K562 (cell line): ENCODE measurements around the gene SHANK1. TPM values are rescaled to one million over a fixed set of nuclear protein-coding genes. Genes with fewer than 3 reads are reported as not detected.
"Not testable (repeated sequence)": the region's sequence is repeated elsewhere in the genome, so short reads cannot be mapped to it uniquely, and the experiment has no call there.

Experiments
- ATAC-seq: fragments of 200-7000 bp; cut with Tn5 transposase; 3 replicates; pipeline ENCODE4 v1.9.1; 2020; ENCODE audit warnings: moderate library complexity
- BruUV-seq: library from RNA; stranded (reverse); fragments of 400-500 nt; replicated peaks from 2 replicates; lab custom pipeline; 2021; lab: Mats Ljungman, UMichigan
- CTCF ChIA-PET: fragments of 300-600 bp; formaldehyde crosslinking; extraction: SDS; loops from one replicate; lab custom pipeline; 2021; ENCODE audit warnings: low intra/inter-chr PET ratio; lab: Yijun Ruan, JAX
- POLR2A ChIA-PET: fragments of 300-600, 350-650 bp; sonication (Branson Sonifier 250); formaldehyde crosslinking; extraction: SDS; loops from one replicate; lab custom pipeline; 2021; ENCODE audit warnings: antibody characterized with exemption, inconsistent platforms; lab: Yijun Ruan, JAX
- DNase-seq, 4 experiments: peaks; one replicate each; pipeline versions ENCODE4 v3.0.0 to v3.0.0-alpha.2; 2011 to 2018; ENCODE audit warnings: low spot score in 3 of 4, mixed read lengths in 3 of 4; ENCODE audit errors: extremely low read depth in 1 of 4
- FAIRE-seq: peaks from 2 replicates; lab custom pipeline; 2011; peaks lifted over from hg19 to GRCh38; lab: Jason Lieb, UNC
- H2AFZ ChIP-seq: 2 replicates; pipeline ENCODE4 v1.6.0; 2011; ENCODE audit warnings: low read depth, low read length, control low read depth, inconsistent platforms
- H3K27ac ChIP-seq: fragments of 200-600 bp; 3 replicates; pipeline ENCODE4 v1.8.0; 2011; ENCODE audit warnings: low read depth, mild to moderate bottlenecking, control low read depth, inconsistent platforms, low read length, moderate library complexity, mixed read lengths; ENCODE audit errors: extremely low read depth
- H3K27me3 ChIP-seq, 2 experiments: fragments of 300-600 bp in 1 of 2; 2 replicates in 1 of 2; 3 replicates in 1 of 2; pipeline versions ENCODE4 v1.6.0 to v1.8.0; 2011; ENCODE audit warnings: inconsistent platforms in 2 of 2, low read length in 2 of 2, mild to moderate bottlenecking in 1 of 2, mixed read lengths in 1 of 2, moderate library complexity in 1 of 2; ENCODE audit not compliant: control insufficient read depth in 2 of 2, insufficient read depth in 2 of 2
- H3K36me3 ChIP-seq: fragments of 300-600 bp; 3 replicates; pipeline ENCODE4 v1.8.0; 2011; ENCODE audit warnings: mild to moderate bottlenecking, low read length, inconsistent platforms; ENCODE audit not compliant: control insufficient read depth, insufficient read depth
- H3K4me1 ChIP-seq, 2 experiments: fragments of 200-600 bp in 1 of 2; replicated peaks in 1 of 2; 2 replicates in 1 of 2; 3 replicates in 1 of 2; pipeline versions ENCODE4 v1.5.1 to v1.8.0; 2011; ENCODE audit warnings: inconsistent platforms in 2 of 2, low read length in 2 of 2, mild to moderate bottlenecking in 1 of 2, mixed read lengths in 1 of 2, moderate library complexity in 1 of 2; ENCODE audit not compliant: control insufficient read depth in 2 of 2, insufficient read depth in 2 of 2
- H3K4me2 ChIP-seq: 2 replicates; pipeline ENCODE4 v1.6.1; 2011; ENCODE audit warnings: low read length, control low read depth, inconsistent platforms, mixed read lengths; ENCODE audit not compliant: insufficient read depth
- H3K4me3 ChIP-seq: fragments of 200-600 bp; sonication (generic), shearing (Covaris generic); 2 replicates; pipeline ENCODE4 v1.5.1; 2016; ENCODE audit warnings: control low read depth, inconsistent platforms
- H3K79me2 ChIP-seq: fragments of 200-600 bp; 3 replicates; pipeline ENCODE4 v1.8.0; 2011; ENCODE audit warnings: low read length, inconsistent platforms; ENCODE audit not compliant: control insufficient read depth, insufficient read depth
- H3K9ac ChIP-seq, 2 experiments: 2 replicates each; pipeline versions ENCODE4 v1.6.0 to v1.6.1; 2011; ENCODE audit warnings: low read depth in 2 of 2, low read length in 2 of 2, control low read depth in 1 of 2, inconsistent platforms in 1 of 2, mild to moderate bottlenecking in 1 of 2, mixed read lengths in 1 of 2; ENCODE audit not compliant: insufficient read depth in 1 of 2
- H3K9me1 ChIP-seq: one replicate; pipeline ENCODE4 v1.6.0; 2011; ENCODE audit warnings: inconsistent platforms, mild to moderate bottlenecking, low read length, moderate library complexity; ENCODE audit not compliant: control insufficient read depth, insufficient read depth
- H3K9me3 ChIP-seq: replicated peaks from 2 replicates; pipeline ENCODE4 v1.5.1; 2011; ENCODE audit warnings: low read depth, low read length, inconsistent platforms; ENCODE audit not compliant: control insufficient read depth, insufficient read depth
- H4K20me1 ChIP-seq: replicated peaks from 2 replicates; pipeline ENCODE4 v1.6.1; 2011; ENCODE audit warnings: low read length, inconsistent platforms, mixed read lengths; ENCODE audit not compliant: control insufficient read depth, insufficient read depth
- CXXC5 ChIP-seq: fragments of 250-450 bp; sonication (Bioruptor Pico); IDR thresholded peaks from 2 replicates; pipeline ENCODE4 v1.8.0; 2022; ENCODE audit warnings: inconsistent platforms, mild to moderate bottlenecking, moderate library complexity
- HNRNPH1 ChIP-seq: fragments of 200-400 bp; formaldehyde crosslinking; optimal IDR thresholded peaks from 2 replicates; pipeline ENCODE3; 2017; ENCODE audit warnings: low read depth, mild to moderate bottlenecking, low read length, moderate library complexity
- MEF2D ChIP-seq: conservative IDR thresholded peaks from 2 replicates; pipeline ENCODE4 v1.6.1; 2016; ENCODE audit warnings: low read depth, missing genetic modification characterization, missing compliant biosample characterization
- TFE3 ChIP-seq: fragments of 450-650 bp; formaldehyde crosslinking; IDR thresholded peaks from 2 replicates; pipeline ENCODE4 v1.4.0; 2020; ENCODE audit warnings: mild to moderate bottlenecking, mixed read lengths
- WGBS: fragments of 100-300 bp; shearing (Covaris generic); methylation state at CpG from one replicate; pipeline ENCODE4 v1.1.6; 2016; ENCODE audit warnings: low coverage, mixed read lengths; ENCODE audit not compliant: insufficient coverage; ENCODE audit errors: missing lambda C conversion rate; 5-methylcytosine and 5-hydroxymethylcytosine counted together
- in situ Hi-C: fragments of 300-500 bp; cut with MboI; formaldehyde crosslinking; loops from 4 replicates; pipeline ENCODE4 v1.15.0; 2018; ENCODE audit warnings: inconsistent platforms, mixed read lengths
- intact Hi-C: fragments of 100-400 bp; cut with micrococcal nuclease; formaldehyde crosslinking; loops from 2 replicates; pipeline ENCODE4 v1.14.2; 2022
- polyA plus RNA-seq, 8 experiments: library from polyadenylated mRNA; depleted of rRNA in 4 of 8; stranded (reverse) in 5 of 8; unstranded in 3 of 8; fragments of >200 nt; fragmentation: Nextera tagmentation in 2 of 8; fragmentation: Illumina TruSeq in 1 of 8; extraction: Ambion mirVana in 2 of 8; extraction: Trizol in 1 of 8; gene quantifications; 2 replicates each; pipeline versions ENCODE4 v1.2.1 to v1.2.3, GENCODE V29; 2011 to 2014; ENCODE audit warnings: inconsistent platforms in 1 of 8, missing spikeins in 1 of 8
- total RNA-seq, 7 experiments: library from RNA; depleted of rRNA in 6 of 7; stranded (reverse); fragments of >200 nt in 6 of 7; fragmentation: Illumina TruSeq in 2 of 7; extraction: Trizol in 2 of 7; gene quantifications; 2 replicates each; pipeline versions ENCODE4 v1.2.1 to v1.2.3, GENCODE V29; 2011 to 2021; ENCODE audit warnings: low replicate concordance in 1 of 7

SHANK1 gene
- total and polyA plus RNA-seq, 9 of the 15 experiments (the other 6 are each of a cell fraction or from before 2014, with no cell fraction given) = 0.33 to 1.3 (median 0.55) TPM; not detected in 2

GRCh38 chr19:50749490-50749889 lies 29.9 kb upstream of the SHANK1 start (continued):
- TF ChIP-seq MEF2D (peak; percentile 66; the same call in 1 of the 2 replicates), CXXC5 (CRISPR knock-in tag) (peak; percentile 50)
- TF ChIP-seq, all 486 proteins: peak for 17

- H3K9ac ChIP-seq, in situ Hi-C loops, intact Hi-C loops, H3K36me3 ChIP-seq, ATAC-seq, FAIRE-seq, H4K20me1 ChIP-seq, DNase-seq, H3K27me3 ChIP-seq, H3K4me2 ChIP-seq, H3K79me2 ChIP-seq, BruUV-seq, H3K9me3 ChIP-seq, H3K27ac ChIP-seq, H2AFZ ChIP-seq, H3K9me1 ChIP-seq, H3K4me3 ChIP-seq, CTCF ChIA-PET: not testable (repeated sequence)
- POLR2A ChIA-PET = interaction anchor here (0.6 kb wide), 1 partner anchor 82 kb away, joined by 3 read pairs; no protein-coding TSS in a partner anchor
- WGBS = 94% methylated on average over 13 of the region's 14 CpGs
- peaks cover 17 to 28% of the 10 kb centered on the region in 2 experiments for H3K4me1 ChIP-seq
Observed at GRCh38 chr19:50747141-50747540, 27.5 kb upstream of the SHANK1 start.

GRCh38 chr19:50745221-50745620 lies 25.6 kb upstream of the SHANK1 start:
- no TSS peak for BruUV-seq
- no peak overlapping the region for H2AFZ ChIP-seq
- FAIRE-seq (no peak), DNase-seq (no peak), ATAC-seq (no peak)
- intact Hi-C loops = no loop called here
- no peaks in the 10 kb centered on the region for H3K79me2 ChIP-seq
- no peaks in the 10 kb centered on the region for H4K20me1 ChIP-seq
- no peaks in the 10 kb centered on the region for H3K27me3 ChIP-seq
- peaks cover 4% of the 10 kb centered on the region; the same call in 1 of the 2 replicates for H3K9me3 ChIP-seq
- H3K4me1 ChIP-seq = peaks cover 35 to 46% of the 10 kb centered on the region in 2 experiments
- POLR2A ChIA-PET = no interaction called here
- H3K36me3 ChIP-seq = no peaks in the 10 kb centered on the region
- H3K4me3 ChIP-seq = no peak overlapping the region
- CTCF ChIA-PET = no interaction called here
- no peak for TF ChIP-seq HNRNPH1
- peak; percentile 8; the same call in 1 of the 2 replicates for TF ChIP-seq TFE3 (CRISPR knock-in tag)
- H3K9ac ChIP-seq = no peak overlapping the region
- no peak overlapping the region for H3K27ac ChIP-seq
- H3K9me1 ChIP-seq = no peaks in the 10 kb centered on the region
- 92% methylated on average over 8 of the region's 10 CpGs for WGBS
- in situ Hi-C loops = no loop called here
- no peak overlapping the region for H3K4me2 ChIP-seq
